A673 (cell line): ENCODE measurements around the gene PSTPIP2.

Experiments used
- EZH2 ChIP-seq: fragments of 200-600 bp; sonication (generic); IDR thresholded peaks from 2 replicates; pipeline ENCODE4 v1.6.1; 2017; ENCODE audit warnings: borderline replicate concordance, low read depth, mild to moderate bottlenecking, mixed read lengths, antibody characterized with exemption, low read length; ENCODE audit not compliant: poor library complexity, severe bottlenecking
- TF ChIP-seq, protein P1 (sequence below): fragments of 300-800, 200-600 bp; sonication (generic); conservative IDR thresholded peaks from 2 replicates; pipeline ENCODE4 v1.5.1; 2017; ENCODE audit warnings: low read depth, mild to moderate bottlenecking, antibody characterized with exemption, low read length, moderate library complexity, mixed read lengths

DNA sequence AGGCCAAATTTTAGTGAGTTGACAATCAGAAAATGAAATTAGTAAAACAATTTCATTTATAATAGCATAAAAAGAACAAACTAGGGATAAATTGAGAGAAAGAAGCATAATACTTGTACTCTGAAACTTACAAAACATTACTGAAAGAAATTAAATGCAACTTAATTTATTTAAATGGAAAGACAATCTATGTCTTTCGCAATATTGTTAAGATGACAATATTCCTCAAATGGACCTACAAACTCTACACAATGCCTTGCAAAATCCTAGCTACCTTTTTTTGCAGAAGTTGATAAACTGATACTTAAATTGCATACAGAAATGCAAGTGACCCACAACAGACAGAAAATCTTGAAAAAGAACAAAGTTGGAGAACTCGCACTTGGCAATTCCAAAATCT is 114.0 kb downstream of the PSTPIP2 start:
- TF ChIP-seq, protein P1, sequence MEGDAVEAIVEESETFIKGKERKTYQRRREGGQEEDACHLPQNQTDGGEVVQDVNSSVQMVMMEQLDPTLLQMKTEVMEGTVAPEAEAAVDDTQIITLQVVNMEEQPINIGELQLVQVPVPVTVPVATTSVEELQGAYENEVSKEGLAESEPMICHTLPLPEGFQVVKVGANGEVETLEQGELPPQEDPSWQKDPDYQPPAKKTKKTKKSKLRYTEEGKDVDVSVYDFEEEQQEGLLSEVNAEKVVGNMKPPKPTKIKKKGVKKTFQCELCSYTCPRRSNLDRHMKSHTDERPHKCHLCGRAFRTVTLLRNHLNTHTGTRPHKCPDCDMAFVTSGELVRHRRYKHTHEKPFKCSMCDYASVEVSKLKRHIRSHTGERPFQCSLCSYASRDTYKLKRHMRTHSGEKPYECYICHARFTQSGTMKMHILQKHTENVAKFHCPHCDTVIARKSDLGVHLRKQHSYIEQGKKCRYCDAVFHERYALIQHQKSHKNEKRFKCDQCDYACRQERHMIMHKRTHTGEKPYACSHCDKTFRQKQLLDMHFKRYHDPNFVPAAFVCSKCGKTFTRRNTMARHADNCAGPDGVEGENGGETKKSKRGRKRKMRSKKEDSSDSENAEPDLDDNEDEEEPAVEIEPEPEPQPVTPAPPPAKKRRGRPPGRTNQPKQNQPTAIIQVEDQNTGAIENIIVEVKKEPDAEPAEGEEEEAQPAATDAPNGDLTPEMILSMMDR, result no peak
- TF ChIP-seq EZH2, result no peak
